HCT116 (cell line): ENCODE results near the gene NOC2L. TPM values are rescaled to one million over a fixed set of nuclear protein-coding genes. Genes with fewer than 3 reads are reported as not detected.

ENCODE experiments used
- ATAC-seq: fragments of 200-7000 bp; cut with Tn5 transposase; 2 replicates; pipeline ENCODE4 v1.9.1; 2020; ENCODE audit warnings: mild to moderate bottlenecking, moderate library complexity
- BruUV-seq: library from RNA; stranded (reverse); fragments of 400-500 nt; replicated peaks from 2 replicates; lab custom pipeline; 2021; lab: Mats Ljungman, UMichigan
- CTCF ChIA-PET: fragments of 300-600 bp; sonication (Branson Sonifier 250); formaldehyde crosslinking; loops from one replicate; lab custom pipeline; 2021; ENCODE audit warnings: antibody characterized with exemption; lab: Charles Lee
- POLR2A ChIA-PET: fragments of 300-600, 350-600 bp; sonication (Branson Sonifier 250); formaldehyde crosslinking; loops from one replicate; lab custom pipeline; 2021; ENCODE audit warnings: antibody characterized with exemption; lab: Charles Lee
- RAD21 ChIA-PET, 2 experiments: fragments of 300-600 bp; sonication (Branson Sonifier 250); formaldehyde crosslinking; loops; one replicate each; lab custom pipeline; 2023; ENCODE audit warnings: low total read pairs in 2 of 2; ENCODE audit not compliant: uncharacterized antibody in 2 of 2, unreplicated experiment in 2 of 2, low non-redundant PET in 1 of 2; lab: Charles Lee
- DNase-seq: peaks from one replicate; pipeline ENCODE4 v3.0.0-alpha.2; 2010; ENCODE audit warnings: low read depth, low spot score
- H2AFZ ChIP-seq: fragments of 200-600 bp; shearing (Covaris generic), sonication (generic); 2 replicates; pipeline ENCODE4 v1.6.1; 2017; ENCODE audit warnings: low read depth, mixed run types, mixed read lengths, antibody characterized with exemption, low read length; ENCODE audit not compliant: poor library complexity, severe bottlenecking
- H3K27ac ChIP-seq: 2 replicates; pipeline ENCODE4 v1.5.1; 2012; ENCODE audit warnings: low read depth, low read length
- H3K27me3 ChIP-seq: fragments of 200-600 bp; sonication (generic); 2 replicates; pipeline ENCODE4 v1.6.1; 2016; ENCODE audit warnings: mixed run types, low read length, mixed read lengths; ENCODE audit not compliant: insufficient read depth
- H3K36me3 ChIP-seq, 2 experiments: fragments of 200-500 bp in 1 of 2; fragments of 200-600 bp in 1 of 2; sonication (Bioruptor generic) in 1 of 2; sonication (generic) in 1 of 2; 2 replicates each; pipeline versions ENCODE4 v1.5.1 to v1.6.1; 2014 to 2016; ENCODE audit warnings: low read length in 2 of 2, inconsistent platforms in 1 of 2, mixed read lengths in 1 of 2, mixed run types in 1 of 2; ENCODE audit not compliant: insufficient read depth in 2 of 2, control insufficient read depth in 1 of 2
- H3K4me1 ChIP-seq, 2 experiments: fragments of 200-600 bp in 1 of 2; sonication (generic) in 1 of 2; 2 replicates each; pipeline versions ENCODE4 v1.5.1 to v1.6.1; 2012 to 2017; ENCODE audit warnings: low read length in 2 of 2, inconsistent platforms in 1 of 2, mild to moderate bottlenecking in 1 of 2, mixed read lengths in 1 of 2, mixed run types in 1 of 2, moderate library complexity in 1 of 2; ENCODE audit not compliant: insufficient read depth in 2 of 2, control insufficient read depth in 1 of 2
- H3K4me2 ChIP-seq: fragments of 200-600 bp; sonication (generic); 2 replicates; pipeline ENCODE4 v1.6.1; 2017; ENCODE audit warnings: mixed run types, low read length, mixed read lengths
- H3K4me3 ChIP-seq, 2 experiments: fragments of 200-600 bp in 1 of 2; sonication (generic) in 1 of 2; replicated peaks in 1 of 2; 2 replicates each; pipeline ENCODE4 v1.5.1; 2011 to 2016; ENCODE audit warnings: low read length in 2 of 2, control low read depth in 1 of 2, low read depth in 1 of 2, mild to moderate bottlenecking in 1 of 2, mixed read lengths in 1 of 2, mixed run types in 1 of 2
- H3K79me2 ChIP-seq: fragments of 200-600 bp; sonication (generic); 2 replicates; pipeline ENCODE4 v1.6.1; 2017; ENCODE audit warnings: mild to moderate bottlenecking, mixed run types, low read length, moderate library complexity, mixed read lengths; ENCODE audit not compliant: insufficient read depth
- H3K9ac ChIP-seq: fragments of 200-600 bp; sonication (generic); 2 replicates; pipeline ENCODE4 v1.6.1; 2016; ENCODE audit warnings: low read length, mixed read lengths
- H3K9me2 ChIP-seq: fragments of 200-600 bp; sonication (generic), shearing (Covaris generic); 2 replicates; pipeline ENCODE4 v1.6.1; 2017; ENCODE audit warnings: mixed run types, mild to moderate bottlenecking, moderate library complexity; ENCODE audit not compliant: insufficient read depth
- H3K9me3 ChIP-seq, 2 experiments: fragments of 200-500 bp in 1 of 2; fragments of 200-600 bp in 1 of 2; sonication (Bioruptor generic) in 1 of 2; sonication (generic) in 1 of 2; 2 replicates each; pipeline ENCODE4 v1.6.1; 2014 to 2017; ENCODE audit warnings: low read length in 2 of 2, mixed read lengths in 2 of 2, inconsistent platforms in 1 of 2, low read depth in 1 of 2, mild to moderate bottlenecking in 1 of 2, mixed run types in 1 of 2, moderate library complexity in 1 of 2; ENCODE audit not compliant: control insufficient read depth in 1 of 2, insufficient read depth in 1 of 2
- H4K20me1 ChIP-seq: fragments of 200-600 bp; sonication (generic), shearing (Covaris generic); 2 replicates; pipeline ENCODE4 v1.6.1; 2017; ENCODE audit warnings: mixed run types, mild to moderate bottlenecking, moderate library complexity; ENCODE audit not compliant: insufficient read depth
- CBX3 ChIP-seq: IDR thresholded peaks from 2 replicates; pipeline ENCODE4 v1.6.1; 2012; ENCODE audit warnings: low read depth
- CTCF ChIP-seq, 3 experiments: fragments of 200-600 bp in 1 of 3; sonication (generic) in 1 of 3; IDR thresholded peaks in 2 of 3; conservative IDR thresholded peaks in 1 of 3; 2 replicates each; pipeline ENCODE4 v1.5.1; 2012 to 2017; ENCODE audit warnings: low read depth in 2 of 3, low read length in 2 of 3, antibody characterized with exemption in 1 of 3, borderline replicate concordance in 1 of 3, control low read depth in 1 of 3, mild to moderate bottlenecking in 1 of 3, mixed read lengths in 1 of 3, mixed run types in 1 of 3, moderate library complexity in 1 of 3; ENCODE audit not compliant: insufficient read depth in 1 of 3
- SRF ChIP-seq: IDR thresholded peaks from 2 replicates; pipeline ENCODE4 v1.6.1; 2012; ENCODE audit warnings: low read depth
- intact Hi-C: fragments of 100-400 bp; cut with micrococcal nuclease; formaldehyde crosslinking; loops from 2 replicates; pipeline ENCODE4 v1.10.0; 2022
- total RNA-seq: library from RNA; stranded (reverse); gene quantifications from one replicate; pipeline ENCODE4 v1.2.1, GENCODE V29; 2021; ENCODE audit not compliant: unreplicated experiment
- TF ChIP-seq, protein P1 (sequence below): IDR thresholded peaks from 2 replicates; pipeline ENCODE4 v1.6.1; 2011; ENCODE audit warnings: mild to moderate bottlenecking, low read length, moderate library complexity; ENCODE audit not compliant: insufficient replicate concordance; ENCODE audit errors: extremely low read depth

The NOC2L gene
- total RNA-seq, 1 experiment from 2014 or later, result 260 TPM

DNA sequence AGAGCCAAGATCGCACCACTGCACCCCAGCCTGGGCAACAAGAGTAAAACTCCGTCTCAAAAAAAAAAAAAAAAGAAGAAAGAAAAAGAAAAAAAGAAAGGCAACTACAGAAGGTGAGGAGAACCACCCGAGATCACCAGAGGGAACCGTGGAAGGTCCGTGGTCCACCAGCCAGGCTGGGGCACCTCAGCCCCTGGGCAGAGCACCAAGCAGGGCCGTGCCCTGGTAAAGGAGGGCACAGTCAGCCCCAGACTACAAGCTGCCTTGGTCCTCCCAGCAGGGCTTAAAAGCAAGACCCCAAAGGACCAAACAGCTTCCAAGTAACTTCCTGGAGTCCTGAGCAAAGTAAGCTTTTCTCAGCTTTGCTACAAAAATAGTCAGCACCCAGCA is 44.2 kb downstream of the NOC2L start:
- no peak for DNase-seq
- intact Hi-C loops, result no loop called here
- peaks cover 17 to 22% of the 10 kb centered on the region in 2 experiments for H3K4me1 ChIP-seq

More for the DNA sequence above, 44.2 kb downstream of the NOC2L start:
- no peaks in the 10 kb centered on the region for H3K36me3 ChIP-seq
- H3K79me2 ChIP-seq, result no peaks in the 10 kb centered on the region
- H3K4me3 ChIP-seq, result no peak overlapping the region
- no peak overlapping the region for H3K27ac ChIP-seq
- H3K27me3 ChIP-seq, result peaks cover 27% of the 10 kb centered on the region; the same call in 1 of the 2 replicates
- no peak overlapping the region for H3K4me2 ChIP-seq
- RAD21 ChIA-PET, result no interaction called here
- H3K9me2 ChIP-seq, result no peaks in the 10 kb centered on the region
- CTCF ChIA-PET, result no interaction called here
- no peak overlapping the region for H3K9ac ChIP-seq
- no peaks in the 10 kb centered on the region for H4K20me1 ChIP-seq
- POLR2A ChIA-PET, result interaction anchor here (0.6 kb wide), 1 partner anchor 417 kb away, joined by 6 read pairs; no protein-coding TSS in a partner anchor
- no TSS peak for BruUV-seq
- no peak overlapping the region for H2AFZ ChIP-seq
- H3K9me3 ChIP-seq, result no peaks in the 10 kb centered on the region
- TF ChIP-seq CBX3, result no peak
- TF ChIP-seq CTCF (IDR thresholded peaks at IDR 0.05 in 2 of 3, conservative IDR thresholded peaks at IDR 0.05 in 1 of 3; ENCODE audit: borderline replicate concordance in 1 of 3, insufficient read depth in 1 of 3, low read depth in 2 of 3, low read length in 2 of 3), result no peak
- TF ChIP-seq SRF, result no peak
- TF ChIP-seq, protein P1, sequence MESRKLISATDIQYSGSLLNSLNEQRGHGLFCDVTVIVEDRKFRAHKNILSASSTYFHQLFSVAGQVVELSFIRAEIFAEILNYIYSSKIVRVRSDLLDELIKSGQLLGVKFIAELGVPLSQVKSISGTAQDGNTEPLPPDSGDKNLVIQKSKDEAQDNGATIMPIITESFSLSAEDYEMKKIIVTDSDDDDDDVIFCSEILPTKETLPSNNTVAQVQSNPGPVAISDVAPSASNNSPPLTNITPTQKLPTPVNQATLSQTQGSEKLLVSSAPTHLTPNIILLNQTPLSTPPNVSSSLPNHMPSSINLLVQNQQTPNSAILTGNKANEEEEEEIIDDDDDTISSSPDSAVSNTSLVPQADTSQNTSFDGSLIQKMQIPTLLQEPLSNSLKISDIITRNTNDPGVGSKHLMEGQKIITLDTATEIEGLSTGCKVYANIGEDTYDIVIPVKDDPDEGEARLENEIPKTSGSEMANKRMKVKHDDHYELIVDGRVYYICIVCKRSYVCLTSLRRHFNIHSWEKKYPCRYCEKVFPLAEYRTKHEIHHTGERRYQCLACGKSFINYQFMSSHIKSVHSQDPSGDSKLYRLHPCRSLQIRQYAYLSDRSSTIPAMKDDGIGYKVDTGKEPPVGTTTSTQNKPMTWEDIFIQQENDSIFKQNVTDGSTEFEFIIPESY, result no peak
- TF ChIP-seq, all 23 proteins: peak for 0
- no peak for ATAC-seq
